ENCODE results near the gene STX11.

Gene STX11

DNA sequence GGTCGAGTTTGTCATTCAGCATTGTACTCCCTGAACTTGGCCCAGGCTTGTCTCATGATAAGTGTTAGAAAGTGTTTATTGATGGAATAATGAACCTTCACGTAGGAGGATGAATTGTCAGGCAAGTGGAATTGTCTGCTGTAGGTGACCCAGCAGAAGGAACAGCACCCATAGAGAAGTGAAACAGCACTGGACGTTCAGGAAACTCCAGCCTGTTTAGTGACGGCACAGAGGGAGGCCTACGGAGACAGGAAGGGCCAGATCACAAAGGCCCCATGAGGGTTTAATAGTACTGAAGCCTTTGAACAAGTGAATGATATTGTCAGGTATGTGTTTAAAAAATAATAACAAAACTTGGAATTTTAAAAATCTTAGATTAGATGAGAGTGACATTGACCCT lies 2.9 kb downstream of the STX11 start:
- TF ChIP-seq POLR2A (IDR thresholded peaks at IDR 0.05; ENCODE audit: low read depth, low read length): no peak
- DNase-seq (ENCODE audit: insufficient read length, low spot score) (no peak), FAIRE-seq (no peak)

DNA sequence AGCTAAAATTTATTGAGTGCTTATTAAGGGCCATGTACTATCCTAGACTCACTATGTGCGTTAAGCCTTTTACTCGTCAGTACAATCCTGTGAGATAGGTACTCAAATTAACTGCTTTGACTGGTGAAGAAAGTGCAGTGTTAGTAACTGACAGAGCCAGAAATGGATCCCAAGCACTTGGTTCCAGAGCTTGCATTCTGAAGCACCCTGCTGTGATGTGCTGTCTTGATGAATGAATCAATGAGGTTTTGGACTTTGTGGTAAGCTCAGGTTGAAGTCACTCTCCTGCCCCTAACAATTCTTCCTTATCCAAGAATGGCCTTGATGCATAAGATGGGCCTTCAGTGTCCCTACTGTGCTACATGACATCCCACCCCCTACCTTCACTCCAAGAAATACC lies 3.7 kb downstream of the STX11 start:
- FAIRE-seq: no peak
- no peak for TF ChIP-seq POLR2A (IDR thresholded peaks at IDR 0.05; ENCODE audit: low read depth, low read length)

DNA sequence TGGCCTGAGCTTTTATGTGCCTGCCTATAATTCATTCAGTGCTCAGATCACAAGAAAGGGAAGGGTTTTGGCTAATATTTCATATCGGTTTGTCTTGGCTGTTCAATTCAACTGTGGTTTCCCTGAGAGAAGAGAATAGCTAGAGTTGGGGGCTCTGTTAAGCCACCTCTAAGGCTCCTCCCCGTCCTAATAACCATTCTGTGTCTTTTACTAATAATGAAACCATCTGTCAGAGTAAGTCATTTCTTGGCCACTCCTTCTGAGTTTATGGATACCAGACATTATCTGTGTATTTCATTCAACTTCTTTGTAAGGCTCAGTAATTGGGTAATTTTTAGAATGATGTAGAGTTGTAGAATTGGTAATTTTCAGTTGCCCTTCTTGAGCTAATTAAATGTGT lies 5.2 kb downstream of the STX11 start:
- DNase-seq (ENCODE audit: insufficient read length, low spot score) (no peak), FAIRE-seq (no peak)
- no peak for TF ChIP-seq POLR2A (IDR thresholded peaks at IDR 0.05; ENCODE audit: low read depth, low read length)

More for the DNA sequence above, 3.7 kb downstream of the STX11 start:
- DNase-seq (ENCODE audit: insufficient read length, low spot score): no peak

DNA sequence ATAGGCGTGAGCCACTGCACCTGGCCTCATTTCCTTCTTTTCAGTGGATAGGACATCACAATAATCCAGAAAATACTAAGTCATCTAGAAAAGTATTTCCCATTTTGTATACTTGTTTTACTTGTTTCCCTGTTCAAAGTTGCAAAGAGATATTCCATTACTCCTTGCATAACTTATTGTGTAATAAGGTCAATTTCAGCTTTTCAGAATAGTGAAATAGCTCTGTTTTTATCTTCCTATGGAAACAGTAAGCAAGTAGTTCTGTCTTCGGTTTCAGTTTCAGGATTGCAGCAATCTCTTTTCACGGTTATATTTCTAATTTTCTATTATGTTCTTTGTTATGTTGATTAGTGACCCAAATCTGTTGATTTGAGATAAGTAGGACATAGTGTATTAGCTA lies 6.0 kb downstream of the STX11 start:
- FAIRE-seq: no peak
- TF ChIP-seq POLR2A (IDR thresholded peaks at IDR 0.05; ENCODE audit: low read depth, low read length): no peak
- DNase-seq (ENCODE audit: insufficient read length, low spot score): no peak

GRCh38 chr6:144156991-144157390 lies 6.7 kb downstream of the STX11 start:
- DNase-seq (ENCODE audit: insufficient read length, low spot score) (no peak), FAIRE-seq (no peak)
- TF ChIP-seq POLR2A (IDR thresholded peaks at IDR 0.05; ENCODE audit: low read depth, low read length): no peak

DNA sequence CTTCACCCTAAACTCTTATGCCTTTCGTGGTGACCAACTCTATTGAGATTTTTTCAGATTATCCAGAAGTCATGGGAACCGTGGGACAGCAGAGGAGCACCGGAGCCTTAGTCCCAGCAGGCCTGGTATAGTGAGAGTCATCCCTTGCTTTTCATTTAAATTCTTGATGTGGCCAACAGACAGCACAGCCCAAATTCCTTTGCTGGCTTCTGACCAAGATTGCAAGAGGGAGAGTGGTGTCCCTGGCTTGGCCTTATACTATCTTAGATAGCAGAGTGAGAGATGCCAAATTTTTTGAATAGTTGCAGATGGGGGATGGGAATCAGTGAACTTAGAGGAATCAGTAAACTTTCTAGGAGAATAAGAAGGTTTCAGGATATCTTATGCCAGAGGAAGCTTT lies 7.8 kb downstream of the STX11 start:
- no peak for TF ChIP-seq POLR2A (IDR thresholded peaks at IDR 0.05; ENCODE audit: low read depth, low read length)
- FAIRE-seq (no peak), DNase-seq (ENCODE audit: insufficient read length, low spot score) (peak; percentile 16)

DNA sequence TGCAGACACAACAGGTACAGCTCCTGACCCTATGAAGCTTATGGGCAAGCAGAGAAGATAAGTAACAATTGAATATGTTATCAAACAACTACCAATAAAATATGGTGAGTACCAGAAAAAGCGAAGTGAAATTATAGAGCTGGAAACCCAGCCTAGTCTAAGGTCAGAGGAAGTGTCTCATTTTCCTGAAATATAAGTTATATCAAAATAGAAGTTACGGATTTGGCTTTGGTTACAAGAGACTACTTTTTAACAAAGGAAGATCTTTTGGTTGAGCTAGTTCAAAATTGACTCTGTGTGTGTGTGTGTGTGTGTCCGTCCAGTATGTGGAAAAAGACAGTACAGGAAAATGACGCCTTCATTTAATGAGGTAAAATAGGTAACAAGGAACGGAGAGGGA lies 8.9 kb downstream of the STX11 start:
- DNase-seq (ENCODE audit: insufficient read length, low spot score) (no peak), FAIRE-seq (no peak)
- TF ChIP-seq POLR2A (IDR thresholded peaks at IDR 0.05; ENCODE audit: low read depth, low read length): no peak

GRCh38 chr6:144159742-144160141 lies 9.4 kb downstream of the STX11 start:
- FAIRE-seq (no peak), DNase-seq (ENCODE audit: insufficient read length, low spot score) (no peak)
- TF ChIP-seq POLR2A (IDR thresholded peaks at IDR 0.05; ENCODE audit: low read depth, low read length): no peak

DNA sequence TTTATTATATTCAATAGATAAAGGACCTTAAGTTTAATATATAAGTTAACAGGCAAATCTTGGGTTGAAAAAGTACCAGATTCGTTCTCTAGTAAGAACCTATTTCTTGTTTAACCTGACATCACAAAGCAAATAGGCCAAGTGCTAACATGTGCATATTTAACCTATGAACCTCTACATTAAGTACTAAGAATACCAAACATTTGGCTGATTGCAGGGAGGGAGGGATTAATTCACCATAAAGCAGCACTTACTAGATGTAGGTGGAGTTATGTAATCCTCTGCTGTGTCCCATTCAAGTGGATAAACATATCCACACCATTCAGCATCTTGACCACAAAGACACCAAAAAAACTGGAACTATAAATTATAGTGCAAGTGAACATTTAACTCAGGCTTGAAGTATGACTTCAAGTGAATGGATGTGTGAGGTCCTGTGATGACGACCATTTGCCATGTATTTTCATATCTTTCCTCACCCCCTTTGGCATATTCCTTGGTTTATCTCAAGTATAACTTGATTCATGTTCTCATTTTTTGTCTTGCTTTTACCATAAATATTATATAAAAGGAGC lies 10.2 kb downstream of the STX11 start:
- no peak for TF ChIP-seq POLR2A (IDR thresholded peaks at IDR 0.05; ENCODE audit: low read depth, low read length)
- no peak for DNase-seq (ENCODE audit: insufficient read length, low spot score)
- no peak for FAIRE-seq

GRCh38 chr6:144161975-144162374 lies 11.7 kb downstream of the STX11 start:
- FAIRE-seq (no peak), DNase-seq (ENCODE audit: insufficient read length, low spot score) (no peak)
- TF ChIP-seq POLR2A (IDR thresholded peaks at IDR 0.05; ENCODE audit: low read depth, low read length): no peak

GRCh38 chr6:144162977-144163376 lies 12.7 kb downstream of the STX11 start:
- DNase-seq (ENCODE audit: insufficient read length, low spot score) (no peak), FAIRE-seq (no peak)
- TF ChIP-seq POLR2A (IDR thresholded peaks at IDR 0.05; ENCODE audit: low read depth, low read length): no peak

GRCh38 chr6:144165784-144166183 lies 15.5 kb downstream of the STX11 start:
- FAIRE-seq (no peak), DNase-seq (ENCODE audit: insufficient read length, low spot score) (no peak)
- TF ChIP-seq POLR2A (IDR thresholded peaks at IDR 0.05; ENCODE audit: low read depth, low read length): no peak

DNA sequence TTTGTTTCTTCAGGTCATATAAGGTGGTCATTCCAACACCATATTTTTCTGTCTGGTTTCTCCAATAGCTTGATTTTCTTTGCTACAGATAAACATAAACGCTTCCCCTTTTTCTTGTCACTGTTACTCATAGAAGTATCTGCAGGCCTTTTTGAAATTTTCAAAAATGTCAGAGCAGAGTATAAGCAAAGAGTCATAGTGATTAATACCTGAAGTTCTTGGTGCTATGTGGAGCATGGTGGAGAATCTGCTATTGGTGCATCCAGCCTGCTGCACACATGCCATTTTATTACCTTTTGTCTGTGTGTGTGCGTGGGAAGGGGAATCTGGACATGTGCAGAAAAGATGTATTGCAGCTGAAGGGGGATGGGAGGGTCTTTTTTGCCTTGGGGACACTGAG lies 19.7 kb downstream of the STX11 start:
- DNase-seq (ENCODE audit: insufficient read length, low spot score): no peak
- TF ChIP-seq POLR2A (IDR thresholded peaks at IDR 0.05; ENCODE audit: low read depth, low read length): no peak
- FAIRE-seq: no peak

DNA sequence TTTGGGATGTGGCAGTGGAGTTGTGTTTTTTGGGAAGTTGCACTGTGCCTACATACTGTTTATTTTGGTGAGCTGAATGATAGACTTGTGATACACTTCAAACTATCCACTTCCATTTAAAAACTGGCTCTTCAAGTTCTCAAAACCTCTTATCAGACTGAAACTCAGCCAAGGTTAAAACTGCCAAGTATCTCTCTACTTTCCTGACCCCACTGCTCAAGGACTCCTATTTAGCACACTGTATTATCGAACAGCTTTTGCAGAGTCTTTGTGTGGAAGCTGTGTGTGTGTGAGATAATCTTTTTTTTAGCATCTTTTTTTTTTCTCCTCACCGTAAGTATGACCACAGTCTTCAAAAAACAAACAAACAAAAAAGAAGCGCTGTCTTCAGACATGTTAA lies 21.1 kb downstream of the STX11 start:
- TF ChIP-seq POLR2A (IDR thresholded peaks at IDR 0.05; ENCODE audit: low read depth, low read length): no peak
- DNase-seq (ENCODE audit: insufficient read length, low spot score) (no peak), FAIRE-seq (no peak)

GRCh38 chr6:144174006-144174405 lies 23.7 kb downstream of the STX11 start:
- FAIRE-seq: no peak
- no peak for TF ChIP-seq POLR2A (IDR thresholded peaks at IDR 0.05; ENCODE audit: low read depth, low read length)
- no peak for DNase-seq (ENCODE audit: insufficient read length, low spot score)

DNA sequence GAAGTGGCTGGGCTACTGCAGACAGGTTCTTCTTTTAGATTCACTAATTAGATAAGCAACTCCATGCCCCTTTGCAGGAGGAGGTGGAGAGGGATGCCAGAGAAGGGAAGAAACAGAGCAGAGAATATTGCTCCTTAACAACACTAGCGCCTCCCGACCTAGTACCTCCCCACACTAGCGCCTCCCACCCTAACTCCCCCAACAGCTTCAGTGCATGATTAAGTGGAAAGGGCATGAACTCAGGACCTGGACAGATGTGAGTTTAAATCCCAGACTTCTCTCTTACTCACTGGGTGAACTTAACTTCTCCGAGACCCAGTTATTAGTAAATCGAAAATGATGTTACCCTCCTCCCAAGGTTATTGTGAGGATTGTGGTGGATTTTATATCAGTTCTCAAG lies 25.7 kb downstream of the STX11 start:
- TF ChIP-seq POLR2A (IDR thresholded peaks at IDR 0.05; ENCODE audit: low read depth, low read length): no peak
- DNase-seq (ENCODE audit: insufficient read length, low spot score) (no peak), FAIRE-seq (no peak)
